Spleen (tissue), 11 donors: ENCODE data around the gene CALB2. TPM values are rescaled to one million over a fixed set of nuclear protein-coding genes. Genes with fewer than 3 reads are reported as not detected.

Source experiments
- DNase-seq: peaks from one replicate; pipeline ENCODE4 v3.0.0-alpha.2; 2020
- H3K27ac ChIP-seq, 8 donors: fragments of 200-600 bp; sonication (generic) in 7 of 8; 1 replicate in 4 of 8; 2 replicates in 4 of 8; pipeline versions ENCODE4 v1.5.0 to v1.8.0; 2016 to 2021; ENCODE audit warnings: inconsistent platforms in 4 of 8, mild to moderate bottlenecking in 4 of 8, moderate library complexity in 1 of 8
- H3K27me3 ChIP-seq, 7 donors: fragments of 200-600 bp; sonication (generic) in 6 of 7; replicated peaks in 1 of 7; 1 replicate in 4 of 7; 2 replicates in 3 of 7; pipeline versions ENCODE4 v1.5.0 to v1.8.0; 2016 to 2021; ENCODE audit warnings: inconsistent platforms in 3 of 7, mild to moderate bottlenecking in 1 of 7
- H3K36me3 ChIP-seq, 6 donors: fragments of 200-600 bp; sonication (generic) in 5 of 6; 1 replicate in 4 of 6; 2 replicates in 2 of 6; pipeline versions ENCODE4 v1.5.0 to v1.8.0; 2016 to 2021; ENCODE audit warnings: inconsistent platforms in 2 of 6
- H3K4me1 ChIP-seq, 6 donors: fragments of 200-600 bp; sonication (generic) in 5 of 6; 1 replicate in 3 of 6; 2 replicates in 3 of 6; pipeline versions ENCODE4 v1.5.0 to v1.8.0; 2016 to 2021; ENCODE audit warnings: inconsistent platforms in 3 of 6
- H3K4me3 ChIP-seq, 8 donors: fragments of 200-600 bp; sonication (generic) in 7 of 8; 1 replicate in 4 of 8; 2 replicates in 4 of 8; pipeline versions ENCODE4 v1.5.0 to v1.8.0; 2016 to 2021; ENCODE audit warnings: inconsistent platforms in 4 of 8, mild to moderate bottlenecking in 4 of 8, moderate library complexity in 2 of 8
- H3K9me3 ChIP-seq, 8 donors: fragments of 200-600 bp; sonication (generic) in 7 of 8; 1 replicate in 4 of 8; 2 replicates in 4 of 8; pipeline versions ENCODE4 v1.5.0 to v1.8.0; 2016 to 2021; ENCODE audit warnings: inconsistent platforms in 4 of 8
- CTCF ChIP-seq, 11 experiments: fragments of 200-600 bp in 7 of 11; fragments of 450-650 bp in 4 of 11; sonication (generic) in 4 of 11; IDR thresholded peaks in 8 of 11; conservative IDR thresholded peaks in 3 of 11; 1 replicate in 7 of 11; 2 replicates in 4 of 11; pipeline versions ENCODE4 v1.4.0 to v1.8.0; 2016 to 2021; ENCODE audit warnings: antibody characterized with exemption in 11 of 11, inconsistent platforms in 4 of 11, mild to moderate bottlenecking in 1 of 11
- POLR2A ChIP-seq, 3 donors: fragments of 450-650 bp; IDR thresholded peaks; one replicate each; pipeline ENCODE4 v1.5.1; 2017; ENCODE audit warnings: antibody characterized with exemption in 3 of 3, mild to moderate bottlenecking in 1 of 3
- POLR2AphosphoS5 ChIP-seq, 3 donors: sonication (generic); formaldehyde crosslinking; IDR thresholded peaks; one replicate each; pipeline ENCODE4 v1.5.1; 2017; ENCODE audit warnings: antibody characterized with exemption in 3 of 3
- WGBS, 5 donors: extraction: QIAGEN DNeasy Blood & Tissue Kit in 3 of 5; methylation state at CpG; one replicate each; pipeline versions ENCODE4 v1.1.5 to v1.1.7; 2013 to 2018; 5-methylcytosine and 5-hydroxymethylcytosine counted together
- intact Hi-C: fragments of 100-400 bp; cut with DNase I; formaldehyde crosslinking; loops from one replicate; pipeline ENCODE4 v1.15.0; 2023; ENCODE audit warnings: low total_unique reads
- polyA plus RNA-seq, 3 donors: library from polyadenylated mRNA; stranded (reverse); fragments of 200-250 nt; gene quantifications; one replicate each; pipeline ENCODE4 v1.2.1, GENCODE V29; 2013
- total RNA-seq, 7 donors: library from RNA; depleted of rRNA in 3 of 7; stranded (reverse); fragments of >200 nt in 3 of 7; fragmentation: NEBNext Ultra II Directional in 4 of 7; extraction: Animal tissue kit (Norgen Biotek cat#: 25700) in 4 of 7; gene quantifications; one replicate each; pipeline versions ENCODE4 v1.1.0 to v1.2.1, GENCODE V29; 2016 to 2021
- donor health status: healthy with polysubstance abuse.
- donor health status: DM: no; HTN: no; CAD: no; lungs with moderate emphysema.
- donor health status: DM: no; HTN: no; CAD: no.
- donor health status: Bipolar disorder and iron deficiency.
- donor health status: healthy.
- donor health status: DM: no; HTN: no; CAD: no.
- donor health status: DM: yes; HTN: yes; CAD: no.

Gene CALB2
- total and polyA plus RNA-seq, 10 donors = 0.04 to 0.12 (median 0.06) TPM; not detected in 7

GRCh38 chr16:71360378-71360777, 1.9 kb downstream of the CALB2 start:
- no peaks in the 10 kb centered on the region for H3K36me3 ChIP-seq
- 53 to 84% (median 66%) methylated on average over 2 of the region's 2 CpGs for WGBS, 5 donors

GRCh38 chr16:71364133-71364681, 5.7 kb downstream of the CALB2 start:
- WGBS, 5 donors = 69 to 85% (median 72%) methylated on average over 9 of the region's 9 CpGs
- intact Hi-C loops = no loop called here
- Histone ChIP-seq H3K9me3 (no peaks in the 10 kb centered on the region), H3K27me3 (peaks cover 0 to 52% (median 8%) of the 10 kb centered on the region in 7 donors), H3K4me3 (no peak overlapping the region), H3K36me3 (no peaks in the 10 kb centered on the region), H3K4me1 (no peaks in the 10 kb centered on the region), H3K27ac (no peak overlapping the region)
- DNase-seq = no peak
- TF ChIP-seq CTCF (IDR thresholded peaks at IDR 0.05 in 8 of 11, conservative IDR thresholded peaks at IDR 0.05 in 3 of 11) = no peak
- no peak for TF ChIP-seq POLR2AphosphoS5 (IDR thresholded peaks at IDR 0.05)
- TF ChIP-seq POLR2A (IDR thresholded peaks at IDR 0.05) = no peak

More at GRCh38 chr16:71360378-71360777, 1.9 kb downstream of the CALB2 start:
- Histone ChIP-seq H3K27ac (no peak overlapping the region), H3K4me1 (peaks cover 3 to 17% (median 10%) of the 10 kb centered on the region in 6 donors), H3K27me3 (peaks cover 0 to 57% (median 25%) of the 10 kb centered on the region in 7 donors), H3K9me3 (no peaks in the 10 kb centered on the region), H3K4me3 (no peak overlapping the region)
- DNase-seq = no peak
- TF ChIP-seq POLR2AphosphoS5 (IDR thresholded peaks at IDR 0.05) (no peak), POLR2A (IDR thresholded peaks at IDR 0.05) (no peak)
- intact Hi-C loops = no loop called here

GRCh38 chr16:71365021-71365420, 6.5 kb downstream of the CALB2 start:
- no peak overlapping the region for H3K27ac ChIP-seq
- intact Hi-C loops = no loop called here
- no peaks in the 10 kb centered on the region for H3K36me3 ChIP-seq
- H3K9me3 ChIP-seq = no peaks in the 10 kb centered on the region
- H3K4me1 ChIP-seq = no peaks in the 10 kb centered on the region
- no peak for TF ChIP-seq CTCF (IDR thresholded peaks at IDR 0.05 in 8 of 11, conservative IDR thresholded peaks at IDR 0.05 in 3 of 11)
- TF ChIP-seq POLR2AphosphoS5 (IDR thresholded peaks at IDR 0.05) = no peak
- TF ChIP-seq POLR2A (IDR thresholded peaks at IDR 0.05) = no peak
- H3K4me3 ChIP-seq = no peak overlapping the region
- H3K27me3 ChIP-seq = peaks cover 0 to 51% (median under 1%) of the 10 kb centered on the region in 7 donors
- no peak for DNase-seq
- WGBS, 5 donors = 71 to 88% (median 85%) methylated on average over 10 of the region's 10 CpGs

GRCh38 chr16:71367241-71367976, 8.9 kb downstream of the CALB2 start:
- DNase-seq = no peak
- no peaks in the 10 kb centered on the region for H3K36me3 ChIP-seq
- no peak overlapping the region for H3K27ac ChIP-seq
- H3K9me3 ChIP-seq = no peaks in the 10 kb centered on the region
- H3K27me3 ChIP-seq = peaks cover 0 to 48% (median 0%) of the 10 kb centered on the region in 7 donors
- H3K4me3 ChIP-seq = no peak overlapping the region
- H3K4me1 ChIP-seq = no peaks in the 10 kb centered on the region
- intact Hi-C loops = no loop called here
- peak in 5 of 11 experiments; percentile 20 to 42 (median 27) for TF ChIP-seq CTCF (IDR thresholded peaks at IDR 0.05 in 8 of 11, conservative IDR thresholded peaks at IDR 0.05 in 3 of 11)
- TF ChIP-seq POLR2AphosphoS5 (IDR thresholded peaks at IDR 0.05) = no peak
- TF ChIP-seq POLR2A (IDR thresholded peaks at IDR 0.05) = no peak
- 52 to 54% (median 53%) methylated on average over 12 of the region's 12 CpGs for WGBS, 5 donors
